Measurements from ENCODE around the gene SYNDIG1L.

SYNDIG1L gene

GRCh38 chr14:74429221-74429691 lies 3.2 kb upstream of the SYNDIG1L start:
- FAIRE-seq: no peak
- DNase-seq (ENCODE audit: insufficient read length, low spot score): no peak
- no peak for TF ChIP-seq CTCF (IDR thresholded peaks at IDR 0.05; ENCODE audit: insufficient read depth, missing control alignments)

- TF ChIP-seq CTCF (IDR thresholded peaks at IDR 0.05; ENCODE audit: insufficient read depth, missing control alignments): no peak
- DNase-seq (ENCODE audit: insufficient read length, low spot score) (no peak), FAIRE-seq (no peak)
Measured at GRCh38 chr14:74427651-74428050, 1.6 kb upstream of the SYNDIG1L start.

- FAIRE-seq (no peak), DNase-seq (ENCODE audit: insufficient read length, low spot score) (no peak)
- TF ChIP-seq CTCF (IDR thresholded peaks at IDR 0.05; ENCODE audit: insufficient read depth, missing control alignments): no peak
Measured at GRCh38 chr14:74425525-74426201, 347 bp downstream of the SYNDIG1L start.

GRCh38 chr14:74424606-74425005 lies 1.4 kb downstream of the SYNDIG1L start:
- FAIRE-seq (no peak), DNase-seq (ENCODE audit: insufficient read length, low spot score) (no peak)
- no peak for TF ChIP-seq CTCF (IDR thresholded peaks at IDR 0.05; ENCODE audit: insufficient read depth, missing control alignments)

- no peak for TF ChIP-seq CTCF (IDR thresholded peaks at IDR 0.05; ENCODE audit: insufficient read depth, missing control alignments)
- FAIRE-seq (no peak), DNase-seq (ENCODE audit: insufficient read length, low spot score) (no peak)
Measured at GRCh38 chr14:74423246-74423645, 2.8 kb downstream of the SYNDIG1L start.

GRCh38 chr14:74421981-74422380 lies 4.0 kb downstream of the SYNDIG1L start:
- DNase-seq (ENCODE audit: insufficient read length, low spot score) (no peak), FAIRE-seq (no peak)
- no peak for TF ChIP-seq CTCF (IDR thresholded peaks at IDR 0.05; ENCODE audit: insufficient read depth, missing control alignments)

GRCh38 chr14:74419086-74419485 lies 6.9 kb downstream of the SYNDIG1L start:
- no peak for DNase-seq (ENCODE audit: insufficient read length, low spot score)
- FAIRE-seq: no peak
- no peak for TF ChIP-seq CTCF (IDR thresholded peaks at IDR 0.05; ENCODE audit: insufficient read depth, missing control alignments)
